ENCODE data around the gene ZDHHC17. TPM values are rescaled to one million over a fixed set of nuclear protein-coding genes. Genes with fewer than 3 reads are reported as not detected.

ZDHHC17 gene
- total RNA-seq, 1 experiment from 2014 or later = 25.3 TPM

- TF ChIP-seq, protein P1, sequence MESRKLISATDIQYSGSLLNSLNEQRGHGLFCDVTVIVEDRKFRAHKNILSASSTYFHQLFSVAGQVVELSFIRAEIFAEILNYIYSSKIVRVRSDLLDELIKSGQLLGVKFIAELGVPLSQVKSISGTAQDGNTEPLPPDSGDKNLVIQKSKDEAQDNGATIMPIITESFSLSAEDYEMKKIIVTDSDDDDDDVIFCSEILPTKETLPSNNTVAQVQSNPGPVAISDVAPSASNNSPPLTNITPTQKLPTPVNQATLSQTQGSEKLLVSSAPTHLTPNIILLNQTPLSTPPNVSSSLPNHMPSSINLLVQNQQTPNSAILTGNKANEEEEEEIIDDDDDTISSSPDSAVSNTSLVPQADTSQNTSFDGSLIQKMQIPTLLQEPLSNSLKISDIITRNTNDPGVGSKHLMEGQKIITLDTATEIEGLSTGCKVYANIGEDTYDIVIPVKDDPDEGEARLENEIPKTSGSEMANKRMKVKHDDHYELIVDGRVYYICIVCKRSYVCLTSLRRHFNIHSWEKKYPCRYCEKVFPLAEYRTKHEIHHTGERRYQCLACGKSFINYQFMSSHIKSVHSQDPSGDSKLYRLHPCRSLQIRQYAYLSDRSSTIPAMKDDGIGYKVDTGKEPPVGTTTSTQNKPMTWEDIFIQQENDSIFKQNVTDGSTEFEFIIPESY (IDR thresholded peaks at IDR 0.05; ENCODE audit: extremely low read depth, insufficient replicate concordance, low read length) = no peak
- no peak for TF ChIP-seq CEBPB (IDR thresholded peaks at IDR 0.05; ENCODE audit: low read depth)
Measured at GRCh38 chr12:76830436-76830835, 66.5 kb downstream of the ZDHHC17 start (continued).

GRCh38 chr12:76836633-76837032 lies 72.7 kb downstream of the ZDHHC17 start:
- Histone ChIP-seq H3K9me2 (ENCODE audit: insufficient read depth) (no peaks in the 10 kb centered on the region), H3K36me3 (ENCODE audit: control insufficient read depth in 1 of 2, insufficient read depth in 2 of 2, low read length in 2 of 2) (no peaks in the 10 kb centered on the region), H3K4me1 (ENCODE audit: control insufficient read depth in 1 of 2, insufficient read depth in 2 of 2, low read length in 2 of 2) (no peaks in the 10 kb centered on the region), H3K27ac (ENCODE audit: low read depth, low read length) (no peak overlapping the region), H3K4me3 (replicated peaks in 1 of 2; ENCODE audit: low read depth in 1 of 2, low read length in 2 of 2) (no peak overlapping the region), H3K4me2 (ENCODE audit: low read length) (no peak overlapping the region), H2AFZ (ENCODE audit: low read depth, low read length, poor library complexity, severe bottlenecking) (no peak overlapping the region), H3K9me3 (ENCODE audit: control insufficient read depth in 1 of 2, insufficient read depth in 1 of 2, low read depth in 1 of 2, low read length in 2 of 2) (no peaks in the 10 kb centered on the region), H3K79me2 (ENCODE audit: insufficient read depth, low read length) (no peaks in the 10 kb centered on the region), H3K27me3 (ENCODE audit: insufficient read depth, low read length) (no peaks in the 10 kb centered on the region), H3K9ac (ENCODE audit: low read length) (no peak overlapping the region), H4K20me1 (ENCODE audit: insufficient read depth) (no peaks in the 10 kb centered on the region)
- intact Hi-C loops (cut with micrococcal nuclease) = loop anchor here (10.0 kb wide), 1 partner anchor 178 kb away; no protein-coding TSS in a partner anchor
- POLR2A ChIA-PET = interaction anchor here (0.8 kb wide), 1 partner anchor 71 kb away, joined by 3 read pairs; no protein-coding TSS in a partner anchor
- no TSS peak for BruUV-seq (replicated peaks)
- CTCF ChIA-PET = interaction anchor here (0.8 to 2.2 kb wide), 2 partner anchors 16 to 174 kb away, joined by 3 to 6 read pairs; no protein-coding TSS in a partner anchor
- no peak for ATAC-seq
- RAD21 ChIA-PET (ENCODE audit: low non-redundant PET in 1 of 2, low total read pairs in 2 of 2, uncharacterized antibody in 2 of 2, unreplicated experiment in 2 of 2) = no interaction called here
- DNase-seq (ENCODE audit: low read depth, low spot score) = no peak
- TF ChIP-seq SP1 (IDR thresholded peaks at IDR 0.05; ENCODE audit: low read depth) = no peak
- TF ChIP-seq EZH2phosphoT487 (IDR thresholded peaks at IDR 0.05; ENCODE audit: borderline replicate concordance) = no peak
- TF ChIP-seq TCF7L2 (IDR thresholded peaks at IDR 0.05; ENCODE audit: borderline replicate concordance, extremely low read depth, insufficient read depth, insufficient read length) = no peak
- TF ChIP-seq REST (IDR thresholded peaks at IDR 0.05; ENCODE audit: low read depth) = no peak
- no peak for TF ChIP-seq EZH2 (IDR thresholded peaks at IDR 0.05)
- TF ChIP-seq, protein P1 (IDR thresholded peaks at IDR 0.05; ENCODE audit: extremely low read depth, insufficient replicate concordance, low read length) = no peak
- no peak for TF ChIP-seq YY1 (IDR thresholded peaks at IDR 0.05; ENCODE audit: extremely low read depth, insufficient replicate concordance, low read depth, low read length)
- TF ChIP-seq, protein P2, sequence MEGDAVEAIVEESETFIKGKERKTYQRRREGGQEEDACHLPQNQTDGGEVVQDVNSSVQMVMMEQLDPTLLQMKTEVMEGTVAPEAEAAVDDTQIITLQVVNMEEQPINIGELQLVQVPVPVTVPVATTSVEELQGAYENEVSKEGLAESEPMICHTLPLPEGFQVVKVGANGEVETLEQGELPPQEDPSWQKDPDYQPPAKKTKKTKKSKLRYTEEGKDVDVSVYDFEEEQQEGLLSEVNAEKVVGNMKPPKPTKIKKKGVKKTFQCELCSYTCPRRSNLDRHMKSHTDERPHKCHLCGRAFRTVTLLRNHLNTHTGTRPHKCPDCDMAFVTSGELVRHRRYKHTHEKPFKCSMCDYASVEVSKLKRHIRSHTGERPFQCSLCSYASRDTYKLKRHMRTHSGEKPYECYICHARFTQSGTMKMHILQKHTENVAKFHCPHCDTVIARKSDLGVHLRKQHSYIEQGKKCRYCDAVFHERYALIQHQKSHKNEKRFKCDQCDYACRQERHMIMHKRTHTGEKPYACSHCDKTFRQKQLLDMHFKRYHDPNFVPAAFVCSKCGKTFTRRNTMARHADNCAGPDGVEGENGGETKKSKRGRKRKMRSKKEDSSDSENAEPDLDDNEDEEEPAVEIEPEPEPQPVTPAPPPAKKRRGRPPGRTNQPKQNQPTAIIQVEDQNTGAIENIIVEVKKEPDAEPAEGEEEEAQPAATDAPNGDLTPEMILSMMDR (IDR thresholded peaks at IDR 0.05 in 2 of 3, conservative IDR thresholded peaks at IDR 0.05 in 1 of 3; ENCODE audit: borderline replicate concordance in 1 of 3, insufficient read depth in 1 of 3, low read depth in 2 of 3, low read length in 2 of 3) = no peak
- no peak for TF ChIP-seq ELF1 (IDR thresholded peaks at IDR 0.05; ENCODE audit: borderline replicate concordance, low read depth)
- TF ChIP-seq, protein P3, sequence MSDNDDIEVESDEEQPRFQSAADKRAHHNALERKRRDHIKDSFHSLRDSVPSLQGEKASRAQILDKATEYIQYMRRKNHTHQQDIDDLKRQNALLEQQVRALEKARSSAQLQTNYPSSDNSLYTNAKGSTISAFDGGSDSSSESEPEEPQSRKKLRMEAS (IDR thresholded peaks at IDR 0.05) = no peak
- no peak for TF ChIP-seq CEBPB (IDR thresholded peaks at IDR 0.05; ENCODE audit: low read depth)
- TF ChIP-seq POLR2AphosphoS5 (IDR thresholded peaks at IDR 0.05; ENCODE audit: low read depth, low read length) = no peak

Data from HCT116 (cell line).